ENCODE data around the gene TBL1X. TPM values are rescaled to one million over a fixed set of nuclear protein-coding genes. Genes with fewer than 3 reads are reported as not detected.

The TBL1X gene
- total RNA-seq, 2 donors from 2014 or later, result 12.3 to 14.0 TPM

- no peak overlapping the region for H3K27ac ChIP-seq
- TF ChIP-seq, protein P1, sequence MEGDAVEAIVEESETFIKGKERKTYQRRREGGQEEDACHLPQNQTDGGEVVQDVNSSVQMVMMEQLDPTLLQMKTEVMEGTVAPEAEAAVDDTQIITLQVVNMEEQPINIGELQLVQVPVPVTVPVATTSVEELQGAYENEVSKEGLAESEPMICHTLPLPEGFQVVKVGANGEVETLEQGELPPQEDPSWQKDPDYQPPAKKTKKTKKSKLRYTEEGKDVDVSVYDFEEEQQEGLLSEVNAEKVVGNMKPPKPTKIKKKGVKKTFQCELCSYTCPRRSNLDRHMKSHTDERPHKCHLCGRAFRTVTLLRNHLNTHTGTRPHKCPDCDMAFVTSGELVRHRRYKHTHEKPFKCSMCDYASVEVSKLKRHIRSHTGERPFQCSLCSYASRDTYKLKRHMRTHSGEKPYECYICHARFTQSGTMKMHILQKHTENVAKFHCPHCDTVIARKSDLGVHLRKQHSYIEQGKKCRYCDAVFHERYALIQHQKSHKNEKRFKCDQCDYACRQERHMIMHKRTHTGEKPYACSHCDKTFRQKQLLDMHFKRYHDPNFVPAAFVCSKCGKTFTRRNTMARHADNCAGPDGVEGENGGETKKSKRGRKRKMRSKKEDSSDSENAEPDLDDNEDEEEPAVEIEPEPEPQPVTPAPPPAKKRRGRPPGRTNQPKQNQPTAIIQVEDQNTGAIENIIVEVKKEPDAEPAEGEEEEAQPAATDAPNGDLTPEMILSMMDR (IDR thresholded peaks at IDR 0.05), result no peak
- DNase-seq (ENCODE audit: low spot score), result no peak
- H3K4me3 ChIP-seq, result no peak overlapping the region
- no peaks in the 10 kb centered on the region for H3K27me3 ChIP-seq
- H3K9me3 ChIP-seq, result no peaks in the 10 kb centered on the region
- H3K36me3 ChIP-seq, result no peaks in the 10 kb centered on the region
- no peaks in the 10 kb centered on the region for H3K4me1 ChIP-seq
Measured at GRCh38 chrX:9626379-9626778, 161.5 kb downstream of the TBL1X start.

GRCh38 chrX:9627922-9628321 lies 163.1 kb downstream of the TBL1X start:
- Histone ChIP-seq H3K4me3 (no peak overlapping the region), H3K27ac (no peak overlapping the region), H3K36me3 (no peaks in the 10 kb centered on the region), H3K9me3 (no peaks in the 10 kb centered on the region), H3K4me1 (no peaks in the 10 kb centered on the region), H3K27me3 (no peaks in the 10 kb centered on the region)
- DNase-seq (ENCODE audit: low spot score), result no peak
- TF ChIP-seq, protein P1 (IDR thresholded peaks at IDR 0.05), result no peak

GRCh38 chrX:9628779-9629493 lies 164.1 kb downstream of the TBL1X start:
- TF ChIP-seq, protein P1 (IDR thresholded peaks at IDR 0.05), result no peak
- H3K9me3 ChIP-seq, result no peaks in the 10 kb centered on the region
- H3K4me3 ChIP-seq, result no peak overlapping the region
- H3K27ac ChIP-seq, result no peak overlapping the region
- no peaks in the 10 kb centered on the region for H3K4me1 ChIP-seq
- H3K27me3 ChIP-seq, result no peaks in the 10 kb centered on the region
- no peaks in the 10 kb centered on the region for H3K36me3 ChIP-seq
- DNase-seq (ENCODE audit: low spot score), result no peak

DNA sequence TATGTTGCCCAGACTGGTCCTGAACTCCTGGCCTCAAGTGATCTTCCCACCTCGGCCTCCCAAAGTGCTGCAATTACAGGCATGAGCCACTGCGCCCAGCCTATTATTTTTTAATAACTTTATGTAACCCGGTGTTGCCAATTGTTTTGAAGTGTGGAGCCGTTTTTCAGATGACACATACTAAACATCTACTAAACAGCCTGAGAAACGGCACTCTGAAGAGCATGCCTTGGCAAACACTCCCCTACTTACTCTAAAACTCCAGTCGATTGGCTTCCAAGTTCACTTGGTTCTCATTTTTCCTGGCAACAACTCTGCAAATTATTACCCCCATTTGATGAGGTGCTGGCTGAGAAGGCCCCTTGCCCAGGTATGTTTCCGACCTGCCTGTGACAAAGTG lies 169.7 kb downstream of the TBL1X start:
- DNase-seq (ENCODE audit: low spot score), result no peak
- H3K36me3 ChIP-seq, result no peaks in the 10 kb centered on the region
- H3K9me3 ChIP-seq, result no peaks in the 10 kb centered on the region
- TF ChIP-seq, protein P1 (IDR thresholded peaks at IDR 0.05), result no peak
- no peak overlapping the region for H3K27ac ChIP-seq
- no peak overlapping the region for H3K4me3 ChIP-seq
- H3K27me3 ChIP-seq, result no peaks in the 10 kb centered on the region
- H3K4me1 ChIP-seq, result no peaks in the 10 kb centered on the region

GRCh38 chrX:9635368-9635767 lies 170.5 kb downstream of the TBL1X start:
- TF ChIP-seq, protein P1 (IDR thresholded peaks at IDR 0.05), result no peak
- Histone ChIP-seq H3K4me3 (no peak overlapping the region), H3K4me1 (no peaks in the 10 kb centered on the region), H3K27me3 (no peaks in the 10 kb centered on the region), H3K36me3 (no peaks in the 10 kb centered on the region), H3K27ac (no peak overlapping the region), H3K9me3 (no peaks in the 10 kb centered on the region)
- DNase-seq (ENCODE audit: low spot score), result no peak

GRCh38 chrX:9635803-9636202 lies 170.9 kb downstream of the TBL1X start:
- Histone ChIP-seq H3K9me3 (no peaks in the 10 kb centered on the region), H3K4me3 (no peak overlapping the region), H3K27me3 (no peaks in the 10 kb centered on the region), H3K36me3 (no peaks in the 10 kb centered on the region), H3K27ac (no peak overlapping the region), H3K4me1 (no peaks in the 10 kb centered on the region)
- no peak for DNase-seq (ENCODE audit: low spot score)
- TF ChIP-seq, protein P1 (IDR thresholded peaks at IDR 0.05), result no peak

All from right atrium auricular region (tissue), 2 donors.